ENCODE results near the gene EMSY. TPM values are rescaled to one million over a fixed set of nuclear protein-coding genes. Genes with fewer than 3 reads are reported as not detected.

The EMSY gene
- total RNA-seq, 1 experiment from 2014 or later: 29.3 TPM

DNA sequence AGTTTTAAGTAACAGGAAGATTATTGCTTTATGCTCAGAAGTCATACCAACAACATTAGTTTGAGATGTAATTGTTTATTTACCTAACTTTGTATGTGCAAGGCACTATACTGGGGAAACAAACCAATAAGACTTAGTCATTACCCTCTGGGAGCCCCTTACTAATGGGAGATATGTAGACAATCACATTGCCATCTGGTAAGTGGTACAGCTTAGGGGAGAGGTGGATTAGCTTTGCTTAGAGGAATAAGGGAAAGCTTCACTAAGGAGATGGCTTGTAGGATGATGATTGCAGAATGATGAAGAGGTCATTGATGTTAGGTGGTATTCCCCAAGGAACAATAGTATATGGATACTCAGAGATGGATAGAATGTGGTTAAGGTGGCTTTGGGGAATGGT lies 17.5 kb downstream of the EMSY start:
- Histone ChIP-seq H2AK5ac (ENCODE audit: insufficient read length, low read length) (no peak overlapping the region), H3K79me1 (ENCODE audit: insufficient read depth, low read depth, low read length, poor library complexity, severe bottlenecking) (no peaks in the 10 kb centered on the region), H2BK12ac (ENCODE audit: insufficient read length, low read depth, low read length) (no peak overlapping the region), H3K56ac (ENCODE audit: insufficient read length, low read depth, low read length) (no peak overlapping the region), H2BK120ac (ENCODE audit: low read depth, low read length, poor library complexity, severe bottlenecking) (no peak overlapping the region), H2AFZ (ENCODE audit: low read length) (no peak overlapping the region), H3K4me2 (ENCODE audit: insufficient read depth, insufficient read length, low read length) (no peak overlapping the region), H4K5ac (ENCODE audit: insufficient read length, low read depth, low read length) (no peak overlapping the region), H2BK20ac (ENCODE audit: low read depth, low read length, poor library complexity, severe bottlenecking) (no peak overlapping the region), H2BK15ac (ENCODE audit: low read depth, low read length) (no peak overlapping the region), H3K9me3 (ENCODE audit: control insufficient read depth, low read depth, low read length) (no peaks in the 10 kb centered on the region), H3K14ac (ENCODE audit: insufficient read depth, low read length) (no peak overlapping the region), H3K23me2 (ENCODE audit: insufficient read length, low read depth, low read length, poor library complexity, severe bottlenecking) (no peaks in the 10 kb centered on the region), H3K4ac (ENCODE audit: low read depth, low read length) (no peak overlapping the region), H3T11ph (ENCODE audit: low read length) (no peak overlapping the region), H2BK5ac (ENCODE audit: insufficient read length, low read length) (no peak overlapping the region), H4K20me1 (ENCODE audit: control insufficient read depth, insufficient read depth, insufficient read length) (no peaks in the 10 kb centered on the region), H3K23ac (ENCODE audit: insufficient read length, low read depth, low read length) (no peak overlapping the region), H3K9ac (ENCODE audit: extremely low read depth, insufficient read length, low read length) (no peak overlapping the region), H3K4me1 (ENCODE audit: insufficient read depth, low read length) (no peaks in the 10 kb centered on the region; the same call in 1 of the 2 replicates), H3K27me3 (ENCODE audit: insufficient read depth, low read length) (no peaks in the 10 kb centered on the region), H3K79me2 (ENCODE audit: insufficient read depth, low read length) (no peaks in the 10 kb centered on the region), H3K18ac (ENCODE audit: insufficient read length, low read depth, low read length) (no peak overlapping the region), H4K8ac (replicated peaks; ENCODE audit: insufficient read length, low read depth, low read length) (no peak overlapping the region), H4K91ac (ENCODE audit: insufficient read length, low read depth, low read length) (no peak overlapping the region), H3K27ac (ENCODE audit: insufficient read length, low read depth, low read length) (no peak overlapping the region)
- Mint-ChIP-seq H3K36me3 (ENCODE audit: insufficient read depth in 1 of 3, low read depth in 3 of 3) (peaks cover 24 to 53% (median 53%) of the 10 kb centered on the region in 3 experiments; a peak in 6 of 7 replicates), H3K4me1 (peaks cover 22 to 24% of the 10 kb centered on the region in 2 experiments), H3K27ac (no peak overlapping the region), H3K4me3 (no peak overlapping the region), H3K9me3 (no peaks in the 10 kb centered on the region), H3K27me3 (ENCODE audit: low read depth) (no peaks in the 10 kb centered on the region)
- DNase-seq: no peak
- TF ChIP-seq, protein P1, sequence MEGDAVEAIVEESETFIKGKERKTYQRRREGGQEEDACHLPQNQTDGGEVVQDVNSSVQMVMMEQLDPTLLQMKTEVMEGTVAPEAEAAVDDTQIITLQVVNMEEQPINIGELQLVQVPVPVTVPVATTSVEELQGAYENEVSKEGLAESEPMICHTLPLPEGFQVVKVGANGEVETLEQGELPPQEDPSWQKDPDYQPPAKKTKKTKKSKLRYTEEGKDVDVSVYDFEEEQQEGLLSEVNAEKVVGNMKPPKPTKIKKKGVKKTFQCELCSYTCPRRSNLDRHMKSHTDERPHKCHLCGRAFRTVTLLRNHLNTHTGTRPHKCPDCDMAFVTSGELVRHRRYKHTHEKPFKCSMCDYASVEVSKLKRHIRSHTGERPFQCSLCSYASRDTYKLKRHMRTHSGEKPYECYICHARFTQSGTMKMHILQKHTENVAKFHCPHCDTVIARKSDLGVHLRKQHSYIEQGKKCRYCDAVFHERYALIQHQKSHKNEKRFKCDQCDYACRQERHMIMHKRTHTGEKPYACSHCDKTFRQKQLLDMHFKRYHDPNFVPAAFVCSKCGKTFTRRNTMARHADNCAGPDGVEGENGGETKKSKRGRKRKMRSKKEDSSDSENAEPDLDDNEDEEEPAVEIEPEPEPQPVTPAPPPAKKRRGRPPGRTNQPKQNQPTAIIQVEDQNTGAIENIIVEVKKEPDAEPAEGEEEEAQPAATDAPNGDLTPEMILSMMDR (conservative IDR thresholded peaks at IDR 0.05): no peak

Measured in H9 (cell line).